HG02970 (cell line): ENCODE measurements around the gene TNNI3K.
"Not testable (repeated sequence)": the region's sequence is repeated elsewhere in the genome, so short reads cannot be mapped to it uniquely, and the experiment has no call there.

Experiments
- ATAC-seq: cut with Tn5 transposase; IDR thresholded peaks from one replicate; pipeline ENCODE4 v1.9.1; 2021; ENCODE audit warnings: mild to moderate bottlenecking, moderate library complexity, moderate number of reproducible peaks; ENCODE audit not compliant: unreplicated experiment, low FRiP score

Gene TNNI3K

GRCh38 chr1:74235153-74235552 lies at the start of gene TNNI3K:
TNNI3K (plus strand) TSS chr1:74235387; CDS start chr1:74235452, 65 bp downstream.
- no peak for ATAC-seq

GRCh38 chr1:74193908-74194307 lies 41.3 kb upstream of the TNNI3K start:
- ATAC-seq, result no peak

- no peak for ATAC-seq
These were observed 39.8 kb upstream of the TNNI3K start for GRCh38 chr1:74195339-74195738.

GRCh38 chr1:74197255-74197654 lies 37.9 kb upstream of the TNNI3K start:
- no peak for ATAC-seq

GRCh38 chr1:74197657-74198552 lies 37.3 kb upstream of the TNNI3K start, which contains the start of the genes FPGT and LRRIQ3:
FPGT (plus strand) TSS chr1:74198242; CDS start chr1:74198279, 37 bp downstream.
LRRIQ3 (minus strand) TSS chr1:74198176; CDS start chr1:74183684, 14,492 bp downstream.
- ATAC-seq, result peak; percentile 99

- no peak for ATAC-seq
These were observed 35.7 kb upstream of the TNNI3K start for GRCh38 chr1:74199504-74199903.

- no peak for ATAC-seq
These were observed 29.9 kb upstream of the TNNI3K start for GRCh38 chr1:74205266-74205665.

GRCh38 chr1:74215229-74215628 lies 20.0 kb upstream of the TNNI3K start:
- ATAC-seq, result no peak

GRCh38 chr1:74222701-74223100 lies 12.5 kb upstream of the TNNI3K start:
- no peak for ATAC-seq

GRCh38 chr1:74223453-74223852 lies 11.7 kb upstream of the TNNI3K start:
- no peak for ATAC-seq

GRCh38 chr1:74236440-74236839 lies 1.3 kb downstream of the TNNI3K start:
- ATAC-seq, result no peak

- ATAC-seq, result no peak
These were observed 1.8 kb downstream of the TNNI3K start for GRCh38 chr1:74237035-74237434.

GRCh38 chr1:74237787-74238186 lies 2.6 kb downstream of the TNNI3K start:
- ATAC-seq, result no peak

- no peak for ATAC-seq
These were observed 10.1 kb downstream of the TNNI3K start for GRCh38 chr1:74245168-74245772.

- no peak for ATAC-seq
These were observed 11.1 kb downstream of the TNNI3K start for GRCh38 chr1:74246315-74246714.

- no peak for ATAC-seq
These were observed 12.8 kb downstream of the TNNI3K start for GRCh38 chr1:74247881-74248528.

- not testable (repeated sequence) for ATAC-seq
These were observed 18.1 kb downstream of the TNNI3K start for GRCh38 chr1:74253243-74253824.

- ATAC-seq, result no peak
These were observed 30.8 kb downstream of the TNNI3K start for GRCh38 chr1:74266001-74266400.

- no peak for ATAC-seq
These were observed 36.3 kb downstream of the TNNI3K start for GRCh38 chr1:74271503-74271902.

GRCh38 chr1:74280642-74281396 lies 45.6 kb downstream of the TNNI3K start:
- no peak for ATAC-seq
